Sigmoid colon (tissue), 7 donors: ENCODE data around the gene MYF5. TPM values are rescaled to one million over a fixed set of nuclear protein-coding genes. Genes with fewer than 3 reads are reported as not detected.

Experiments
- DNase-seq: peaks from one replicate; pipeline ENCODE4 v3.0.0-alpha.2; 2019
- H3K27ac ChIP-seq, 4 donors: fragments of 200-600 bp; sonication (generic); one replicate each; pipeline ENCODE4 v1.5.1; 2016 to 2019; ENCODE audit warnings: mild to moderate bottlenecking in 1 of 4
- H3K27me3 ChIP-seq, 3 donors: fragments of 200-600 bp; sonication (generic); one replicate each; pipeline ENCODE4 v1.5.1; 2019; ENCODE audit warnings: mild to moderate bottlenecking in 1 of 3
- H3K36me3 ChIP-seq, 4 donors: fragments of 200-600 bp; sonication (generic); one replicate each; pipeline ENCODE4 v1.5.1; 2016 to 2019
- H3K4me1 ChIP-seq, 4 donors: fragments of 200-600 bp; sonication (generic); one replicate each; pipeline ENCODE4 v1.5.1; 2017 to 2019
- H3K4me3 ChIP-seq, 4 donors: fragments of 200-600 bp; sonication (generic); one replicate each; pipeline ENCODE4 v1.5.1; 2017 to 2019; ENCODE audit warnings: mild to moderate bottlenecking in 2 of 4, moderate library complexity in 1 of 4
- H3K9me3 ChIP-seq, 4 donors: fragments of 200-600 bp in 3 of 4; sonication (generic) in 3 of 4; one replicate each; pipeline versions ENCODE4 v1.5.1 to v1.6.1; 2013 to 2019
- EP300 ChIP-seq, 4 donors: sonication (generic); formaldehyde crosslinking; IDR thresholded peaks; one replicate each; pipeline ENCODE4 v1.6.1; 2017; ENCODE audit warnings: antibody characterized with exemption in 4 of 4
- POLR2A ChIP-seq, 2 donors: fragments of 450-650 bp; IDR thresholded peaks; one replicate each; pipeline ENCODE4 v1.6.1; 2016; ENCODE audit warnings: antibody characterized with exemption in 2 of 2, mild to moderate bottlenecking in 2 of 2, moderate library complexity in 2 of 2
- POLR2AphosphoS5 ChIP-seq, 4 donors: sonication (generic); formaldehyde crosslinking; IDR thresholded peaks; one replicate each; pipeline ENCODE4 v1.6.1; 2017; ENCODE audit warnings: antibody characterized with exemption in 4 of 4
- WGBS, 2 donors: extraction: QIAGEN DNeasy Blood & Tissue Kit; methylation state at CpG; one replicate each; pipeline ENCODE4 v1.1.7; 2013; 5-methylcytosine and 5-hydroxymethylcytosine counted together
- intact Hi-C: fragments of 100-400 bp; cut with DNase I; formaldehyde crosslinking; loops from one replicate; pipeline ENCODE4 v1.15.1; 2023
- polyA plus RNA-seq, 3 donors: library from polyadenylated mRNA; stranded (reverse); fragments of 200-250 nt; gene quantifications; one replicate each; pipeline ENCODE4 v1.2.3, GENCODE V29; 2013
- total RNA-seq, 4 donors: library from RNA; depleted of rRNA; stranded (reverse); fragments of >200 nt; gene quantifications; one replicate each; pipeline ENCODE4 v1.1.0, GENCODE V29; 2016
- TF ChIP-seq, protein P1 (sequence below), 4 experiments: fragments of 450-650 bp in 3 of 4; fragments of 200-600 bp in 1 of 4; IDR thresholded peaks; one replicate each; pipeline ENCODE4 v1.5.1; 2016 to 2019; ENCODE audit warnings: antibody characterized with exemption in 4 of 4, mild to moderate bottlenecking in 3 of 4, moderate library complexity in 2 of 4
- donor health status: healthy with polysubstance abuse.
- donor health status: Bipolar disorder and iron deficiency.
- donor health status: healthy.

MYF5 gene
- total and polyA plus RNA-seq, 7 donors: not detected

DNA sequence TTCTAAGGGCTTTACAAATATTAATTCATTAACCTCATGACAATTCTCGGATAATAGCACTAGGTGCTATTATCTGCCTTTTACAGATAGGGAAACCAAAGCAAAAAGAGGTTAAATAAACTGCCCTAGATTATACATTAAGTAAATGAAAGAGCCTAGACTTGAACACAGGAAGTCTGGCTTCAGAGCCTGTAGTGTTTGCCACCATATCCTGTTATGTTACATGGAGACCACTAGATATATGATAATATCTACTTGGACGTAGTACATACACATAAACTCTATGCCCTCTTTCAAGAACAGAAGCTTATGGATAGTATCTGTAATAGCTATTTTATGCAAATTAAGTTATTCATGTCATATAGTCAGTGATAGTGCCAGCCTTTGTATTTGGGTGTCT, 26.2 kb upstream of the MYF5 start:
- H3K36me3 ChIP-seq: no peaks in the 10 kb centered on the region
- no peak overlapping the region for H3K4me3 ChIP-seq
- TF ChIP-seq, protein P1, sequence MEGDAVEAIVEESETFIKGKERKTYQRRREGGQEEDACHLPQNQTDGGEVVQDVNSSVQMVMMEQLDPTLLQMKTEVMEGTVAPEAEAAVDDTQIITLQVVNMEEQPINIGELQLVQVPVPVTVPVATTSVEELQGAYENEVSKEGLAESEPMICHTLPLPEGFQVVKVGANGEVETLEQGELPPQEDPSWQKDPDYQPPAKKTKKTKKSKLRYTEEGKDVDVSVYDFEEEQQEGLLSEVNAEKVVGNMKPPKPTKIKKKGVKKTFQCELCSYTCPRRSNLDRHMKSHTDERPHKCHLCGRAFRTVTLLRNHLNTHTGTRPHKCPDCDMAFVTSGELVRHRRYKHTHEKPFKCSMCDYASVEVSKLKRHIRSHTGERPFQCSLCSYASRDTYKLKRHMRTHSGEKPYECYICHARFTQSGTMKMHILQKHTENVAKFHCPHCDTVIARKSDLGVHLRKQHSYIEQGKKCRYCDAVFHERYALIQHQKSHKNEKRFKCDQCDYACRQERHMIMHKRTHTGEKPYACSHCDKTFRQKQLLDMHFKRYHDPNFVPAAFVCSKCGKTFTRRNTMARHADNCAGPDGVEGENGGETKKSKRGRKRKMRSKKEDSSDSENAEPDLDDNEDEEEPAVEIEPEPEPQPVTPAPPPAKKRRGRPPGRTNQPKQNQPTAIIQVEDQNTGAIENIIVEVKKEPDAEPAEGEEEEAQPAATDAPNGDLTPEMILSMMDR (IDR thresholded peaks at IDR 0.05): no peak
- no peak for TF ChIP-seq POLR2A (IDR thresholded peaks at IDR 0.05)
- no peak for TF ChIP-seq POLR2AphosphoS5 (IDR thresholded peaks at IDR 0.05)
- TF ChIP-seq EP300 (IDR thresholded peaks at IDR 0.05): no peak
- no peaks in the 10 kb centered on the region for H3K27me3 ChIP-seq
- DNase-seq: no peak
- H3K4me1 ChIP-seq: no peaks in the 10 kb centered on the region
- peaks cover 0 to 2% (median 0%) of the 10 kb centered on the region in 4 donors for H3K9me3 ChIP-seq
- no peak overlapping the region for H3K27ac ChIP-seq
- intact Hi-C loops: no loop called here
- 63 to 64% methylated on average over 2 of the region's 2 CpGs for WGBS, 2 donors

- Histone ChIP-seq H3K27ac (no peak overlapping the region), H3K9me3 (peaks cover 0 to 2% (median 0%) of the 10 kb centered on the region in 4 donors), H3K4me3 (no peak overlapping the region), H3K36me3 (no peaks in the 10 kb centered on the region), H3K27me3 (no peaks in the 10 kb centered on the region), H3K4me1 (no peaks in the 10 kb centered on the region)
- WGBS, 2 donors: 72 to 82% methylated on average over 1 of the region's 1 CpG
- intact Hi-C loops: no loop called here
- no peak for DNase-seq
- no peak for TF ChIP-seq POLR2A (IDR thresholded peaks at IDR 0.05)
Observed at GRCh38 chr12:80692114-80692513, 24.6 kb upstream of the MYF5 start.

- WGBS, 2 donors: 45 to 64% methylated on average over 2 of the region's 2 CpGs
- intact Hi-C loops: no loop called here
- TF ChIP-seq, protein P1 (IDR thresholded peaks at IDR 0.05): no peak
- TF ChIP-seq POLR2A (IDR thresholded peaks at IDR 0.05): no peak
- no peak for TF ChIP-seq EP300 (IDR thresholded peaks at IDR 0.05)
- no peak for TF ChIP-seq POLR2AphosphoS5 (IDR thresholded peaks at IDR 0.05)
- Histone ChIP-seq H3K27me3 (no peaks in the 10 kb centered on the region), H3K4me3 (no peak overlapping the region), H3K4me1 (no peaks in the 10 kb centered on the region), H3K27ac (no peak overlapping the region), H3K9me3 (no peaks in the 10 kb centered on the region), H3K36me3 (no peaks in the 10 kb centered on the region)
- DNase-seq: no peak
Observed at GRCh38 chr12:80697270-80697887, 19.3 kb upstream of the MYF5 start.

DNA sequence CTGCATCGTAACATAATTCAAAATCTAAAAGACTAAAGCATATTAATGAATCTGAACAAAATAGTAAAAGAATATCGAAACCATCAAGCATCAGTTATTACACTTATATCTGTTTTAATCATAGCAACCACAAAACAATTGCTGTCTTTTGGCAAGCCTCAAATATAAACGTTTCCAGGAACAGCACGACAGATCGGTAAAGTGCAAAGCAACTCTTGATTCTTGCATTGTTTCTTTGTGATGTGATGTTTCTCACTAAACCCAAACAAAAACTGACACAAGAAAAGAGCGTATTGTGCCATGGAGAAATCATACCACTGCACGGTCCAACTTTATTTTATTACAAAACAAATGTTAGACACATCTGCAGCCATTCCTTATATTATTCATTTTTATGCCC, 18.5 kb upstream of the MYF5 start:
- Histone ChIP-seq H3K27ac (no peak overlapping the region), H3K36me3 (no peaks in the 10 kb centered on the region), H3K4me3 (no peak overlapping the region), H3K9me3 (no peaks in the 10 kb centered on the region), H3K27me3 (no peaks in the 10 kb centered on the region), H3K4me1 (no peaks in the 10 kb centered on the region)
- no peak for DNase-seq
- WGBS, 2 donors: 81% methylated on average over 7 of the region's 7 CpGs
- TF ChIP-seq EP300 (IDR thresholded peaks at IDR 0.05) (no peak), POLR2AphosphoS5 (IDR thresholded peaks at IDR 0.05) (no peak), POLR2A (IDR thresholded peaks at IDR 0.05) (no peak)
- TF ChIP-seq, protein P1 (IDR thresholded peaks at IDR 0.05): no peak
- intact Hi-C loops: no loop called here

GRCh38 chr12:80698847-80699542, 17.7 kb upstream of the MYF5 start:
- TF ChIP-seq POLR2A (IDR thresholded peaks at IDR 0.05): no peak
- TF ChIP-seq, protein P1 (IDR thresholded peaks at IDR 0.05): no peak
- TF ChIP-seq EP300 (IDR thresholded peaks at IDR 0.05): no peak
- no peak for TF ChIP-seq POLR2AphosphoS5 (IDR thresholded peaks at IDR 0.05)
- Histone ChIP-seq H3K4me1 (no peaks in the 10 kb centered on the region), H3K4me3 (no peak overlapping the region), H3K36me3 (no peaks in the 10 kb centered on the region), H3K27me3 (no peaks in the 10 kb centered on the region), H3K9me3 (no peaks in the 10 kb centered on the region), H3K27ac (no peak overlapping the region)
- DNase-seq: no peak
- intact Hi-C loops: no loop called here
- WGBS, 2 donors: 63 to 73% methylated on average over 7 of the region's 7 CpGs
